GM18868 (cell line): ENCODE measurements around the gene CPEB4.

Experiments
- ATAC-seq: cut with Tn5 transposase; IDR thresholded peaks from one replicate; pipeline ENCODE4 v1.9.1; 2021; ENCODE audit warnings: mild to moderate bottlenecking, moderate library complexity; ENCODE audit not compliant: unreplicated experiment

CPEB4 gene

DNA sequence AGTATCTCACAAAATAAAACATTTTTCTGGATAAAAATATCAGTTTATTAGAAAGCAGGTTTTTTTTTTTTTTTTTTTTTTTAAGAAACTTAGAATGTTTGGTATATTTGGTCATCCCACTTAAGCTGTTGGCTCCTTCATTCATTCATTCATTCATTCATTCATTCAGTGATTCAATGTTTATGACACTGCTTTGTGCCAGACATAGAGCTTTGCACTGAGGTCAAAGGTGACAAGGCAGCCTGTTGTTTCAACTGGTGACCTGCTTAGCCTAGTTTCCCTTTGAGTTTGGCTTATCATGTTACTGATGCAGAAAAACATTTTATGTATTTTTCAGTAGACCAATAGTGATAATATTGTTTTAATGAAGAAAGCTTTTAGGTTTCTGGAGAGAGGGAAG is 23.5 kb downstream of the CPEB4 start:
- no peak for ATAC-seq

DNA sequence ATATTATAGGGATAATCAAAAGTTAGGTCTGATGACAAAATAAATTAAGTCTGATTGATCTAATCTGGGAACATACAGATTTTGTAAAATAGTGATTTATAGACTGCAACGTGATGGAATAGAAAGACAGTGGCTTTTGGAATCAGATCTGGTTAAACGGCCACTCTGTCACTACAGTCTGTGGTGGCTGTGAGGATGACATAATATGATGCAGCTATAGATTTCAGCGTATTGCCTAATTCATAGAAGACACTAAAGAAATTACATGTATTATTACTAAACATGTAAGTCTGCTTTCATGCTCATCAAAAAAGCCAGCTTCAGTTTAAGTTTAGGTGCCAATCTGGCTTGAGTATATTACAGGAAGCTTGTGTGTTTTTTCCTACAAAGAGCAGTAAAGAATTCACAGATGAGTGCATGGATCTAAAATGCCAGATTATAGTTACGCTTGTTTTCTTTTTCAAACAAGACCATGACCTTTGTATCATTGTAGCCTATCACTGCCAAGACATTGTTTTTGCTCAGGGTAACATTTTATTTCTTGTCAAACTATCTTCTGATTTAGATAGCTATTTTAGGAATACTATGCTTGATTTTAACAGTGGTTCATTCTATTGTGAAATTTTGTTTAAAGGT is 25.7 kb downstream of the CPEB4 start:
- no peak for ATAC-seq

DNA sequence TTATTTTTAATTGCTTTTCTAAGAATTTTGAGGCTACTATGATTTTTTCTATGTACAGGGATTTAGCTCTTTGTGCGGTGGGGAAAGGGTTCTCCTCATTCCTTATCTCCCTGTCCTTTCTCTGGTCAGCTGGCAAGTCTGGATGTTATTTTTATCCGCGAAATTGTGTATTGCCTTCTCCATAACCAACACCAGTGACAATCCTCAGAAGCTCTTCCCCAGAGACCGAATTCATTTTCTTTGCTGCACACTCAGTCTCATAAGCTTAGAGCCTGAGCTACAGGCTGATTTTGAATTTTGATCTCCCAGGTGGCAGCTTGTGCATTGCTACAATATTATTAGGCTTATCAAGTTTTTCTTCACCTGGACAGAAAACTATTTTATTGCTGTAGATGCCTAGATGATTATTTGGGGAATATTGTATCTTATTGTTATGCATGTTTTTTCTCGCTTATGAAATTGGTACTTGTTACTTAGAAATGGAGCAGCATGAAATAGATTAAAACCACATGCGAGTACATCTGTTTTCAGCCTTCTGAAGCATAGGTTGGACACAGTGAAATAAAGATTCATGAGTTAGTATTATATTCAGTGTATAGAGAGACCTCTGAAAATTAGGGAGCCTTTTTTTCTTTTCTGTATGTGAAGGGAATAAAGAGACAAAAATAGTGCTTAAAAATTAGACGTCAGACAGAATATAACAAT is 27.3 kb downstream of the CPEB4 start:
- no peak for ATAC-seq

DNA sequence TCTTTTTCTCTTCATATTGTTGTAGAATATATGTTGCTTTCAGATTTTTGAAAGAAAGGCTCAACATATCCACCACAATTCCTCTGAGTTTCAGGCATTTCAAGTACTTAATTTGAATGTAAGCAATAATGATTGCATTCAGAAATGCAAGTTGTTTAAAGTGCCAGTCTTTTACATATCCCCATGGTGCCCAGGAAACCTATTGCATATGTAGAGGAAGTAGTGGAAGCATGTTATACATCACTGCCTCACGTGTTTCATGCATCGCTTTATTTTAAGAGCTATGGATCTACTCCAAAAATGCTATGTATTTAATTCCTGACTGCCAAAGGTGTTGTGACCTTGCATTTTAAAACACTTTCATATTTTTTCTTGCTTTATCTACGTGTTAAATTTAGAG is 28.1 kb downstream of the CPEB4 start:
- no peak for ATAC-seq

DNA sequence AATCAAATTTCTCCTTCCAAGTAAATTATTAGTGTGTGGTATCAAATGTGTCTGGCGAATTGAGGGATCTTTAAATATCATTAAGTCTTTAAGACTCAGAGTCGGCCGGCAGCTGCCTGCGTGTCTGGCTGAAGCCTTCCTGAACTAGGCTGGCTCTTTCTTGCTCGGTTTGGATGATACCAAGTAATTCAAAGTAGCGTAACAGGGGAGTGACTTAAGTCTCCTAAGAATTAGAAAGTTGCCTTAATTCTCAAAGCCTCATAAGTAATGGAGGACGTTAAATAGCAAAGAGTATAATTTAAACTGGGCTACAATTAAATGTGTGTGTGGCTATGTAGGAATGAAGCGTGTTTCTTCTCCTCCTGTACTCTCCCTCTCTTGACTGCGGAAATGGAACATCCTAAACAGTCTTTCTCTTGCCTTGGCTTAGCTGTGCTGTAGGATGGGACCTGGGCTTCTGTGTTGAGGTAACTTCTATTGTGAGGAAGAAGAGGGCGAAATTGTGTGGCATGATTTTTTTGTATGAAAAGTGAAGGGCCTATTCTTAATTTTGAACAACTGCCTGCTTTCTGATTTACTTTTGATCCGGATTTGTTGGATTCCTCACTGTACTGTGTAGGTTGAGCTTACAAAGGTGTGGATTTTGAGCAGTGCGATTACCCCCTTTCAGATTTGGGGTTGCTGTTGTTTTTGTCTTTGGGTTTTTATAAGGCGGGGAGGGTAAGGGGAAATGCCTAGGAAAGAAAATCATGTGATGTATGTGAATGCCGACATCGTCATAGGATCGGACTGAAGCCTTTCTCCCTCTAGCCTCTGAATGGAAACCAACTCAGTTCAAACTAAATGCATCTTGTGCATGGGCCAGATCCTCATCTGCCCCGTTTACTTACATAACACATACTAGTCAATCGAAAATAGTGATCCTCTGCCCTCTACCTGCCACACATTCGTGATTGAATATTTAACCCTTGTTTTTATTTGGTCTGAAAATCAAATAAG is 29.9 kb downstream of the CPEB4 start:
- ATAC-seq, result peak; percentile 89

DNA sequence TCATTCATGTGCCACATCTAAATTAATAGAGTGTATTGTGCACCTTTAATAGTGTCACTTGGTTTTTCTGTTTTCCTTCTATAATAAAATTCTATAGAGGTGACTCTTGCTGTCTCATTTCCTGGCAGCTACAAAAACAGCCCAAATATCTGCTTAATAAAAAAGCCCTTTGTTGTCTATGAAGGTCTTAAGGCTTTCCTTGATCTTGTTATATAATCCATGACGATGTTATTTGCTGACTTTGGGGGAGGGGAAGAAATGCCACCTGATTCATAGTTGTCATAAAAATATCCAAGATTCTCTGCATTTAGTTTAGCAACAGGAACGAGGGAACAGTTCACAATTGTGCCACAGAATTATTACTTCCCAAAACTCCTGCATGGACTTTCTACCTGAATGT is 31.3 kb downstream of the CPEB4 start:
- ATAC-seq, result no peak

DNA sequence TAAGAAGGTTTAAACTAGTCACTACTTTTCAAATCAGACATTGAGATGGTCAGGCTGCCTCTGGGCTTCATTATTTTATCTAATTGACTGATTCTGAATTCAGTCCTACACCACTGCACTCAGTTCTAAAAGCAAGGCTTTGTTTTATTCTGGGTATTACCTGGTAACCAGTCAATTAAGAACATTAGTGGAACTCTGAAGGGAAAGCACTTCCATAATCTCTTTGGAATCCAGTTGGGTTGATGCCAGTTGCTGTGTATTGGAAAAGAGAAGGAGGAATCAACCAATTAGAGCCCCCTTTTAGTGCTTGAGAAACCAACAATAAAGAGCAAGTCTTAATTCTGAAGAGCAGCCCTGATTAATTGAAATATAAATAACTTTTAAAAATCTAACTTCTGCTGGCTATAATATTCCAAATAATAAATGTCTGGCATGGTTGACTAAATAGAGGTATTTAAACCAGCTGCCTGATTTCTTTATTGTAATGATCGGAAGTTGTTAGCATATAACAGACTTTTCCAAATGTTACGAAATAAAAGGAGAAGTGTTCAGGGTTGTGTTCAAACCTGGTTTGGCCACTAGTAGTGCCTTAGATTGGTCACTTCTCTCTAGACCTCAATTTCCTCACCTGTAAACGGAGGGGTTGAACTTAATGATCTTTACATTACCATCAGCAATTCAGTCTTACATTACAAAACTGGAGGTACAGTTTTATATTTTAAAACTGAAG is 32.0 kb downstream of the CPEB4 start:
- no peak for ATAC-seq

DNA sequence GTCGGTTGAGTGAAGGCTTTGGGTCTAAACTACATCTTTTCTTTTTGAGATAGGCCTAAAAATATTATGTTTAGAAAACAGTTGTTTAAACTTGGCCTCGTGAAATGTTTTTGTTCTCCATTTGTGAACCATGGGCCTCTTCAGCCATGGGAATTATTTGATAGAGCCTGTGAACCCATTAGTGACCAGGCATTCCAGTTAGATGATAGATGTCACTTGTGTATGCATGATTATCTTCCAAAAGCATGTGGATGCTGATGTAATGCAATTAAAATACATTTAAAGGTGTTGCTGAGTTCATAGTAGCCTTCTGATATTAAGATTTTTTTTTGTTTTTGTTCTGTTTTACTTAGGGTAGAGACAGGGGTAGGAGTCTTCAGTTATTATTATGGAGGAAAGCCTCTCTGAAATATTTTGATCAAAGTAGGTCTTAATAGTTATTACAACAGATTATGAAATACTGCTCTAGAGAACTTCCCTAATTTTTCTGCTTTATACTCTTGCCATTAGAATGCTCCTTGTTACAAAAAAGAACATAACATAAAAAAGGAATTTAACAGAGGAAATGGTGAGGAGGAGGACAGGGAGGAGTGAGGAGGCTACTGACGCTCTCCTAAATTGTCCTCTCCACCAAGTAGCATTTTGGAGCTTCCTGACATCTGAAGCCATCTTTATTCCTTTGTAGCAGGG is 32.9 kb downstream of the CPEB4 start:
- no peak for ATAC-seq

DNA sequence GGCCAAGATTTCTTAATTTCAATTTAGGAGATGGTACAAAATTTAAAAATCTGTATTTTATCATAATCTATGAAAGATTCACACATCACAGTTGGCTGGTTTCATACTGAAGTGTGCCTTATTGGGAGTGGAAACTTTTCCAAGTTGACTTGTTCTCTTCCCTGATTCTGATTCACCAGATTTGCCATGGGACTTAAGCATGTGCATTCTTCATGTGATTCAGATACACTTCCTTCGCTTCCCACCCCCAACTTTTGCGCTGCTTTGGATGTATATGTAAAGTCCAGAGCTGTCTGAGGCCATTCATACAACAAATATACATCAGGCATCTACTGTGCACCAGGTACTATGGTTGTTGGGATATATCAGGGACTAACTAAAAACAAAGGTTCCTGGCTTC is 34.4 kb downstream of the CPEB4 start:
- no peak for ATAC-seq

DNA sequence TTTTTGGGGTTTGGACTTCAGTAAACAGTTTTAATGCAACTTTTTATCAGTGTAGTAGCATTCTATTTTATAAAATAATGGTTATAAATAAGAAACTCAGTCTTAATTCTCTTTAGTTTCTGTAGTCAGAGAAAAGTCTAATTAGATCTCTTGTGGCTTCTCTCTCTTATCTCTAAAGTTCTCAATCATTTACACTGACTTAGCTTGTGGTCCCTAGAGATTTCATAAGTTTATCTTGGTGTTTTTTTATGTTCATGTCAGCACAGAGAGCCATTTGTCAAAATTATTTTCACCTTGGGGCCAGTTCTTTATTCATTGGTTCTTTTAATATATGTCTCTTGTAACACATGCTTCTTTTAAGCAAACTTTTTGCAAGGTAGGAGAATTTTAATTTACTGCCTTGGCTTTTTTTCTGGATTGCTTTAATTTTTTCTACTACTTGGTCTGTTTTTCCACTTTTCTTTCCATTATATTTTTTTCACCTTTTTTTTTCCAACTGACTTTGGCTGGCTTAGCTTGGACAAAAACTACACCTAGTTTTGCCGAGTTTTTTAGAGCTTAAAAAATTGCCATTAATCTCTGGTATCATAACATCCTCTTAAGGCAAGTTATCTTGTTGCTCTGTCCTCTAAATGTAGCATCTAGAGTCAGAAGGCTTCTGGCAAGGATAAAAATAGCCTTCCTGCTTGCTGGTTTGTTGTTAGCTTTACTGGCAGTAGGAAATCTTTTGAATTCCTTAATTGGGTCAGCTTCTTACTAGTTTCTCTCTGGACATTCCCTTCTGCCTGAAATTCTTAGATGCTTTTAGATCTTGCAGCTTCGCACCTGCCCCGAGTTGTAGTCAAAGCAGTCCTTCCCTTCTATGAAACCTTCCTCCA is 35.3 kb downstream of the CPEB4 start:
- ATAC-seq, result no peak

DNA sequence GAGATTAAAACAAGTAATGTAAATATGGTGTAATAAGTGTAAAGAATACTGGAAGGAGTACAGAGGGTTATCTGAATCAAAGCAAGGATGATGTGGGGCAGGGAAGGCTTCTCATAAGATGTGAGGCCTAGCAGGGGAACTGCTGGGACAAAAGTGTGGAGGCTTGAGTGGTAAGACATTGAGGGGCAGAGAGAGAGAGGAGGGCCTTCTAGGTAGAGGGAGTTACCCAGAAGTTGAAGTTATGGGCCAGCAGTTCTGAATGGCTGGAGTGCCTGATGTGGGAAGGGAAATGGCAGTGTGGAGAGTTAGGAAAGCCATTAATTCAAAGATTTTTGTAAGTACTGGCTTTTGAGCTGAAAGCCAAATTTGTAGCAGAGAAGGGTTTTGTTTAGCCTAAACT is 36.8 kb downstream of the CPEB4 start:
- no peak for ATAC-seq

DNA sequence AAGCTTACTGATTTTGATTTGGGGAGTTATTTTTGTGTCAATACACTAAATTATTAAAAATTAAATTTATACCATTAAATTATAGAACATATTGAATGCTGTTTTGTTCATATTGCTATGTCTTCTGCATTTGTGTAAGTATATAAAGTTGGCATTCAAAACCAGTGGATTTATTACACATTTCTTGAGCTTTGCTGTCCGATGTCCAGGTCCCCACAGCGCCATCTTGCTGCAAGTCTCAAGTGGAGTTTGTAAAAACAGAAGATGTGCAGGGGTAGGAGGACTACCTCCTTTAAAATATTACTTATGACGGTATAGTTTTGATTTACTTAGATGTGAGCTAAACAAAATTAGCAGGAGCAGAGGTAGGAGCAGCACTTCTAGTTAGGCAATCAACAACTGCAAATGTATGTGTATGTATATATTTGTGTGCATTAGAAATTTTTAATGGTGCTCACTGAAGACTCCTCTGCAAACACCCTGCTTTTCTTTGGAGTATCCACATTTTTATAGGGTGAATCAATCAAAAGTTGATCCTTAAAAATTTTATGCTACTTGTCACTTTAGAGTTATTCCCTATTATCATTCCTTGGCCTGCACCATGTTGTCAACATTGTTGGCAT is 37.4 kb downstream of the CPEB4 start:
- no peak for ATAC-seq

DNA sequence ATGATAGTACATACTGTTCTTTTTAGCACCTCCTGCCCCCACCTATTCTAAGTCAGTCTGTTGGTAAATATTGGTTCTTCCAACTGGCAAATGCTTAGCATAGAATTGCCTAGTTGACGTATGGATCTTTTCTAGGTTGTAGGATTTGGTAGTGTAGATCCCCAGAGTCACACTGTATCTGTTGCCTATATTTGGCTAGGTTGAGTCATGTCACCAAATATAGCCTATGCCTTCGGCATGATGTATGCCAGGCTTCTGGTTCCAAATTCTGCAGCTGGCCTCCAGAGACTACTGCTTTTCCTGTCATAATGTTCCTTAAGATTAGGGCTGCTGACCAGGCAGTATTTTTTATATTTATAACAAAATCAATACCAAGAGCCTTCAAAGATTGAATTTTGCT is 38.2 kb downstream of the CPEB4 start:
- no peak for ATAC-seq

DNA sequence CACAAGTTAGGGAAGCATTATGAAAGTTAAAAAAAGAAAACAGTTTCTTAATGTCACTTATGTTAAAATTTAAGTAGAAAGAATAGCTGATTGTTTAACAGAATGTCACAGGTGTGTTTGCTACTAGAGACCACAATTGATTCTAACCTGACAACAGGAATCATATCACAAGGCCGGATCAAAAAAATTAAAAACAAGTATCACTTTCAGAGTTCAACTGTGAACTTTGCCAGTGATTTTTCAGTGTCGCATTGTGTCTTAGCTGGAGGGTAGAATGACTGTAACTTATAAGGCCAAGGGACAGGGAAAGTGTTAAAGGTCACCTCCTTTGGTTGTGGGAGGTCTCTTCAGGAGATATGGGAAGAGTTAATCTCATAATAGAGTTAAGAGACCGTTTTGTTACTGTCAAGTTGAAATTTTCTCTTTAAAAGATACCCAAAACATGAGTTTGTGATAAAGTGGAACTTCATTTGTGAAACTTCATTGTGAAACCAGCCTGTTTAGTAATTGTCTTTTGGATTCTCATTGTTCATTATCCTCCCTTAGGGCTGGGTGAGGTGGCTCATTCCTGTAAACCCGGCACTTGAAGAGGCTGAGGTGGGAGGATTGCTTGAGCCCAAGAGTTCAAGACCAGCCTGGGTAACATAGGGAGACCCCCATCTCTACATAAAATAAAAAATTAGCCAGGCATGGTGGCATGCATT is 40.9 kb downstream of the CPEB4 start:
- peak; percentile 41 for ATAC-seq

DNA sequence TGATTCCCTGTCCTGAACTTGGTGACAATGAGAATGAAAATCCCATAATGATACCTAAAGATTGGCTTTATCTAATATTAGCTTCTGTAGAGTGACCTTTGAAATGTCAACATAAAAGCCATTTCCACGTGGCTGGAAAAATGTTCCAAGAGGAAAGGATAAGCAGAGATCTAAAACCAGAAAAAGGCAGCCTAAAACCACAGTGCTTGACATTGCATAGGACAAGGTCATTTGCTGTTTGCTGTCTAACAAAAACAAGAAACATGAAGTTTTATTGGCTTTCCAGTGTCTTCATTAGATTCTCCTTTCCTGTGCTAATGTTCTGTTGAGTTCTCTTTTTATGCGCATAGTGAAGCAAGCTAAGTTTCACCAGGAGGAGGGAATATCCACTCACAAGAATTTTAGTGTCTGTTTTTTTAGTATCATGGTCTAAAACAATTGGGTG is 44.6 kb downstream of the CPEB4 start:
- ATAC-seq, result no peak

DNA sequence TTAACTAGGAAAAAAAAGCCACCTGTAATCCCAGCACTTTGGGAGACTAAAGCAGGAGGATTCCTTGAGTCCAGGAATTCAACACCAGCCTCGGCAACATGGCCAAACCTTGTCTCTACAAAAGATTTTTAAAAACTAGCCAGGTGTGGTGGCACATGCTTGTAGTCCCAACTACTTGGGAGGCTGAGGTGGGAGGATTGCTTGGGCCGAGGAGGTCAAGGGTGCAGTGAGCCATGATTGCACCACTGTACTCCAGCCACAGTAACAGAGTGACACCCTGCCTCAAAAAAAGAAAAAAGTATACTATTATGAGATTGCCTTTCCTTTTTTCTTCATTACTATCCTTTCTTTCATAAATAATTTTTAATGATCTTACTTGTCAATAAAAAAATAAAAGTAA is 45.8 kb downstream of the CPEB4 start:
- ATAC-seq, result no peak

DNA sequence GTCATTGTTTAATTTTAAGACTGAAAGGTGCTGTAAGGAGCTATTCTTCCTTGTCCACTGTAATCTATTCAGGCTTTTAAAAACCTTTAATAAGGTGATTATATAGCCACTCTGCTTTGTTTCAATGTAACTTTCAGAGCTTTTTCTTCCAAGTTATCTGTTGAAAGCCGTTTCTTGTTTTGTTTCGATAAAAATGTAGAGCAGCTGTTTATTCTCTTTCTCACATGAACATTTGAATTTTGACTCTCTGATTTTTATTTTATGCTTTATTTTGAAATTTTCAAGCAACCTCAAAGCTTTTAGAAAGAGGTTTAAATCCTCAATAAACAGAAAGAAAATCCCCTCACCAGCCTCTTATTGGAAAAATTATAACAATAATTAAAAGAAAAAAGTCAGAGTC is 47.2 kb downstream of the CPEB4 start:
- ATAC-seq, result no peak

DNA sequence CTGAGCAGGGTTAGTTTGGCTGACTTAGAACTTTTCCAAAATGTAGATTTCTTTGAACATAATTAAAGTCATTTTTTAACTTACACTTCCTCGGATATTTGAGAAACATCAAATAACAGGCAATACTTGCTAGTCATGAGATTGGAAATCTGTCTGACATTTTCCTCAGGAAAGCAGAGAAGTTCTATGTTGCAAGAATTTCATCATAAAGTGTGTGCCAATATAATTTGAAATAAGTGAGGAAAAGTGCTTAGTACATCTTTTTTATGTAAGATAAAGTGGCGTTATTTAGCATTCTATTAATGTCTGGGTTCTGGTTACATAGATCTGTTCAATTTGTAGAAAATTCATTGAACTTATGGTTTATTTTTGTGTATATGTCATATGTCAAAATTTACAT is 52.1 kb downstream of the CPEB4 start:
- no peak for ATAC-seq
